Transverse colon (tissue), 4 donors: Measurements from ENCODE around the gene VIPAS39. TPM values are rescaled to one million over a fixed set of nuclear protein-coding genes. Genes with fewer than 3 reads are reported as not detected.

Experiments
- DNase-seq: peaks from one replicate; pipeline ENCODE4 v3.0.0-alpha.2; 2019
- H3K27ac ChIP-seq, 4 donors: fragments of 200-600 bp; sonication (generic); 2 replicates each; pipeline ENCODE4 v1.5.1; 2016 to 2018; ENCODE audit warnings: inconsistent platforms in 4 of 4
- H3K27me3 ChIP-seq: fragments of 200-600 bp; sonication (generic); 2 replicates; pipeline ENCODE4 v1.5.1; 2017; ENCODE audit warnings: inconsistent platforms
- H3K36me3 ChIP-seq, 4 donors: fragments of 200-600 bp; sonication (generic); 2 replicates each; pipeline ENCODE4 v1.5.1; 2017 to 2019; ENCODE audit warnings: inconsistent platforms in 4 of 4
- H3K4me1 ChIP-seq, 4 donors: fragments of 200-600 bp; sonication (generic); 2 replicates each; pipeline ENCODE4 v1.5.1; 2017 to 2020; ENCODE audit warnings: inconsistent platforms in 4 of 4
- H3K4me3 ChIP-seq, 4 donors: fragments of 200-600 bp; sonication (generic); 1 replicate in 1 of 4; 2 replicates in 3 of 4; pipeline versions ENCODE4 v1.5.1 to v1.6.1; 2017 to 2019; ENCODE audit warnings: inconsistent platforms in 4 of 4
- H3K9me3 ChIP-seq, 2 donors: fragments of 200-600 bp; sonication (generic); 2 replicates each; pipeline ENCODE4 v1.5.1; 2017 to 2019; ENCODE audit warnings: inconsistent platforms in 2 of 2
- EP300 ChIP-seq: sonication (generic); formaldehyde crosslinking; IDR thresholded peaks from one replicate; pipeline ENCODE4 v1.6.1; 2017; ENCODE audit warnings: antibody characterized with exemption, low read depth
- POLR2A ChIP-seq: fragments of 450-650 bp; IDR thresholded peaks from one replicate; pipeline ENCODE4 v1.6.1; 2016; ENCODE audit warnings: antibody characterized with exemption, mild to moderate bottlenecking, moderate library complexity
- POLR2AphosphoS5 ChIP-seq, 3 donors: sonication (generic); formaldehyde crosslinking; IDR thresholded peaks; one replicate each; pipeline ENCODE4 v1.6.1; 2016; ENCODE audit warnings: antibody characterized with exemption in 3 of 3
- WGBS, 2 donors: methylation state at CpG; one replicate each; pipeline ENCODE4 v1.1.5; 2018; ENCODE audit warnings: low coverage in 1 of 2; 5-methylcytosine and 5-hydroxymethylcytosine counted together
- in situ Hi-C, 4 donors: fragments of 200-750 bp; cut with MboI; loops; one replicate each; pipeline versions ENCODE4 v1.15.0 to v1.15.1; 2017; ENCODE audit warnings: low sequenced_read_pairs in 3 of 4, low pct_ligation_motif_present in 1 of 4, low pct_unique_long_range_greater_than_20kb in 1 of 4
- intact Hi-C: fragments of 100-400 bp; cut with DNase I; formaldehyde crosslinking; loops from one replicate; pipeline ENCODE4 v1.15.1; 2023; ENCODE audit warnings: low total_unique reads
- total RNA-seq, 4 donors: library from RNA; depleted of rRNA; stranded (reverse); fragments of >200 nt; gene quantifications; one replicate each; pipeline ENCODE4 v1.1.0, GENCODE V29; 2016
- TF ChIP-seq, protein P1 (sequence below), 5 experiments: fragments of 200-600 bp in 3 of 5; fragments of 450-650 bp in 2 of 5; sonication (generic) in 3 of 5; IDR thresholded peaks; 1 replicate in 2 of 5; 2 replicates in 3 of 5; pipeline ENCODE4 v1.5.1; 2016 to 2017; ENCODE audit warnings: antibody characterized with exemption in 5 of 5, inconsistent platforms in 3 of 5, mild to moderate bottlenecking in 2 of 5, moderate library complexity in 1 of 5

VIPAS39 gene
- total RNA-seq, 4 donors from 2014 or later = 8.0 to 21.6 (median 18.0) TPM

GRCh38 chr14:77458249-77458950 is 999 bp upstream of the VIPAS39 start:
- intact Hi-C loops (no loop called here), in situ Hi-C loops (loop anchor here in 1 of 4 donors (10.0 kb wide), 2 partner anchors 134 to 256 kb away; partner anchors contain the start of genes GSTZ1 and POMT2)
- DNase-seq = peak; percentile 43
- Histone ChIP-seq H3K27me3 (no peaks in the 10 kb centered on the region), H3K27ac (peak overlapping the region; percentile 88 to 94 (median 91)), H3K4me3 (peak overlapping the region; percentile 62 to 88 (median 72)), H3K4me1 (peaks cover 14 to 30% (median 21%) of the 10 kb centered on the region in 4 donors), H3K9me3 (no peaks in the 10 kb centered on the region), H3K36me3 (peaks cover 0 to 36% (median 13%) of the 10 kb centered on the region in 4 donors)
- TF ChIP-seq, protein P1, sequence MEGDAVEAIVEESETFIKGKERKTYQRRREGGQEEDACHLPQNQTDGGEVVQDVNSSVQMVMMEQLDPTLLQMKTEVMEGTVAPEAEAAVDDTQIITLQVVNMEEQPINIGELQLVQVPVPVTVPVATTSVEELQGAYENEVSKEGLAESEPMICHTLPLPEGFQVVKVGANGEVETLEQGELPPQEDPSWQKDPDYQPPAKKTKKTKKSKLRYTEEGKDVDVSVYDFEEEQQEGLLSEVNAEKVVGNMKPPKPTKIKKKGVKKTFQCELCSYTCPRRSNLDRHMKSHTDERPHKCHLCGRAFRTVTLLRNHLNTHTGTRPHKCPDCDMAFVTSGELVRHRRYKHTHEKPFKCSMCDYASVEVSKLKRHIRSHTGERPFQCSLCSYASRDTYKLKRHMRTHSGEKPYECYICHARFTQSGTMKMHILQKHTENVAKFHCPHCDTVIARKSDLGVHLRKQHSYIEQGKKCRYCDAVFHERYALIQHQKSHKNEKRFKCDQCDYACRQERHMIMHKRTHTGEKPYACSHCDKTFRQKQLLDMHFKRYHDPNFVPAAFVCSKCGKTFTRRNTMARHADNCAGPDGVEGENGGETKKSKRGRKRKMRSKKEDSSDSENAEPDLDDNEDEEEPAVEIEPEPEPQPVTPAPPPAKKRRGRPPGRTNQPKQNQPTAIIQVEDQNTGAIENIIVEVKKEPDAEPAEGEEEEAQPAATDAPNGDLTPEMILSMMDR (IDR thresholded peaks at IDR 0.05) = no peak
- TF ChIP-seq POLR2AphosphoS5 (IDR thresholded peaks at IDR 0.05) (no peak), POLR2A (no peak), EP300 (no peak)
- 0% methylated on average over 1 to 28 of the region's 29 CpGs for WGBS, 2 donors

- no peak for DNase-seq
- Histone ChIP-seq H3K4me1 (peaks cover 14 to 30% (median 21%) of the 10 kb centered on the region in 4 donors), H3K27ac (peak overlapping the region; percentile 88 to 94 (median 91)), H3K36me3 (peaks cover 0 to 29% (median 8%) of the 10 kb centered on the region in 4 donors), H3K4me3 (peak overlapping the region; percentile 62 to 88 (median 71)), H3K9me3 (no peaks in the 10 kb centered on the region), H3K27me3 (no peaks in the 10 kb centered on the region)
- in situ Hi-C loops (loop anchor here in 1 of 4 donors (10.0 kb wide), 2 partner anchors 132 to 258 kb away; partner anchors contain the start of genes GSTZ1 and POMT2), intact Hi-C loops (no loop called here)
- WGBS, 2 donors = 1% methylated on average over 18 of the region's 18 CpGs; no CpG with 5 or more reads in 1 of the 2 donors
- no peak for TF ChIP-seq EP300
- peak; percentile 70 for TF ChIP-seq POLR2A
- TF ChIP-seq, protein P1 (IDR thresholded peaks at IDR 0.05) = no peak
- no peak for TF ChIP-seq POLR2AphosphoS5 (IDR thresholded peaks at IDR 0.05)
Measured at GRCh38 chr14:77457115-77457521, 283 bp downstream of the VIPAS39 start.

- H3K4me1 ChIP-seq = peaks cover 14 to 30% (median 21%) of the 10 kb centered on the region in 4 donors
- DNase-seq = no peak
- intact Hi-C loops (no loop called here), in situ Hi-C loops (loop anchor here in 1 of 4 donors (10.0 kb wide), 2 partner anchors 131 to 259 kb away; partner anchors contain the start of genes GSTZ1 and POMT2)
- H3K36me3 ChIP-seq = peaks cover 0 to 30% (median 7%) of the 10 kb centered on the region in 4 donors
- H3K27me3 ChIP-seq = no peaks in the 10 kb centered on the region
- WGBS, 2 donors = 60 to 68% methylated on average over 2 of the region's 2 CpGs
- peak overlapping the region in 1 of 4 donors; percentile 88 for H3K27ac ChIP-seq
- H3K4me3 ChIP-seq = peak overlapping the region in 1 of 4 donors; percentile 88
- TF ChIP-seq, protein P1 (IDR thresholded peaks at IDR 0.05) = no peak
- TF ChIP-seq EP300 = no peak
- no peak for TF ChIP-seq POLR2A
- TF ChIP-seq POLR2AphosphoS5 (IDR thresholded peaks at IDR 0.05) = no peak
- no peaks in the 10 kb centered on the region for H3K9me3 ChIP-seq
Measured at GRCh38 chr14:77455966-77456640, 1.3 kb downstream of the VIPAS39 start.

- no peak for DNase-seq
- in situ Hi-C loops = no loop called here
- Histone ChIP-seq H3K27me3 (no peaks in the 10 kb centered on the region), H3K27ac (no peak overlapping the region), H3K4me3 (no peak overlapping the region), H3K9me3 (no peaks in the 10 kb centered on the region), H3K4me1 (no peaks in the 10 kb centered on the region), H3K36me3 (peaks cover 0 to 64% (median 24%) of the 10 kb centered on the region in 4 donors)
- WGBS, 2 donors = 99 to 100% methylated on average over 2 of the region's 2 CpGs
- TF ChIP-seq EP300 (no peak), POLR2A (no peak), POLR2AphosphoS5 (IDR thresholded peaks at IDR 0.05) (no peak)
- TF ChIP-seq, protein P1 (IDR thresholded peaks at IDR 0.05) = no peak
- intact Hi-C loops = no loop called here
Measured at GRCh38 chr14:77442196-77442595, 15.2 kb downstream of the VIPAS39 start.
